NCI-H1105 (cell line): ENCODE results near the gene MIF4GD.

Experiments
- DNase-seq: peaks from one replicate; lab custom pipeline; 2025; lab: John Stamatoyannopoulos, UW

MIF4GD gene

GRCh38 chr17:75232786-75233185, 38.2 kb downstream of the MIF4GD start:
- no peak for DNase-seq

- no peak for DNase-seq
Observed at GRCh38 chr17:75231741-75232464, 39.1 kb downstream of the MIF4GD start.

DNA sequence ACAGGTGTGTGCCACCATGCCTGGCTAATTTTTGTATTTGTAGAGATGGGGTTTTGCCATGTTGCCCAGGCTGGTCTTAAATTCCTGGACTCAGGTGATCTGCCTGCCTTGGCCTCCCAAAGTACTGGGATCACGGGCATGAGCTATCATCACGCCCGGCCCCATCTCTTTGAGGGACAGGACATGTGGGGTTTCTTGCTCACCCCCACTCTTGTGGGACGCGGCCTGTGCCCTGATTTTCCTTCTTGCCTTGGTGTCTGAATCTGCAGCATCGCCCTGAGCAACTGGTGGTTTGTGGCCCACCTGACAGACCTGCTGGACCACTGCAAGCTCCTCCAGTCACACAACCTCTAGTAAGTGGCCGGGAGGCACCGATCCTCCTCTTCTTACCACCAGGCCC, 40.0 kb downstream of the MIF4GD start:
- no peak for DNase-seq

DNA sequence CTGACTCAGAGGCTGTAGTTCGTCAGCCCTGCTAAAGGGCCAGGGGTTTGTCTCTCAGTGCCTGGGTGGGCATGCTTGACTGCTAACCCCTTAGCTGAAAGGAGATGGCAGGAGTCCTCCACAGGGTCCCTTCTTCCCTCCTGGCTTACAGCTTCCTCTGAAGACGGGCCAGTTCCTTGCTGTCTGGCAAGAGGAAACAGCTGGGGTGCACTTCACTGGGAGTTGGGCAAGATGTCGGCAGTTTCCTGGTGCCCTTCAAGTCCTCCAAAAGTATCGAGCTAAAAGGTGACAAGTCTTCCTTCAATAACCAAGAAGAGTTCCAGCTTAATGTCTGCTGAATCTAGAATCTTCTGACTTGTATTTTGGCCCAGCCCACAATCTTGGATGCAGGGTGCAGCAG, 42.2 kb downstream of the MIF4GD start:
- DNase-seq: no peak

DNA sequence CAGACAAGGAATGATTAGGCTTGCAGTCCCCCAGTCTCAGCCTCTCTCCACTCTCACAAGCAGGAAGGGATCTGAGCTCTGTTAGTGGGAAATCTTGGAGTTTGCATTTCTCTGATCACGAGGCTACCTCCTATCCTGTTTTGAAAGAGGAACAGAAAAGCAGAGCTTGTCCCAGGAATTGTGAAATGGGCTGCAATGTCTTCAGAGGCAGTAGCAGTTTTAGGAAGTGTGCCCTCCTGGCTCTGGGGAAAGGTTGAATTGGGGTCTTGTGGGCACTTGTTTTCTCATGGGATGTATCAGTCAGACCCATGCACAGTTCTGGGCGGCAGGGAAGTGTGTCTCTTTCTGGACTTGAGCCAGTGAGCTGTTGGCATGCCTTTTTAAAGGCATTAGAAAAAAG, 42.7 kb downstream of the MIF4GD start:
- no peak for DNase-seq

DNA sequence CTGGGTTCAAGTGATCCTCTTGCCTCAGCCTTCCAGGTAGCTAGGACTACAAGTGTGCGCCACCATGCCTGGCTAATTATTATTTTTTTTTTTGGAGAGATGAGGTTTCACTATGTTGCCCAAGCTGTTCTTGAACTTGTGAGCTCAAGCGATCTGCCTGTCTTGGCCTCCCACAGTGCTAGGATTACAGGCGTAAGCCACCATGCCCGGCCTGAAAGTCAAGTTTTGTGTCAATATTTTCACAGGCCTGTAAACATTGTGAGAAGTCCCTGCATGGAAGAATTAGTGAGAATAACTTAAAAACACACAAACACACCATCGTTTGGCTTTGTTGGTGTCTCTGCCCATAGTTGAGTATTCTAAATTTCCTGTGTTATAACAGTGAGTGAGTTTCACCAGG, 43.3 kb downstream of the MIF4GD start:
- DNase-seq: no peak

DNA sequence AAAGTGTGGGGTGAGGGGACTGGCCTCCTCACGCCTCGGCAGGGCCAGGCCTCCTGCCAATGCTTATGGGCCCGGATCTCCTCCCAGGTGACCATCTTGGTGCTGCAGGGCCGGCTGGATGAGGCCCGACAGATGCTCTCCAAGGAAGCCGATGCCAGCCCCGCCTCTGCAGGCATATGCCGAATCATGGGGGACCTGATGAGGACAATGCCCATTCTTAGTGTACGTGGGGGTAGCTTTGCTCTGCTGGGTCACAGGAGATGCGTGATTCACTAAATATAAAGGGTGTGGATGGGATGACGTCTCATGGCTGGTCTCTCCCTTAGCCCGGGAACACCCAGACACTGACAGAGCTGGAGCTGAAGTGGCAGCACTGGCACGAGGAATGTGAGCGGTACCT, 46.0 kb downstream of the MIF4GD start:
- DNase-seq: no peak

- DNase-seq: no peak
Observed at GRCh38 chr17:75219815-75220214, 51.2 kb downstream of the MIF4GD start.

DNA sequence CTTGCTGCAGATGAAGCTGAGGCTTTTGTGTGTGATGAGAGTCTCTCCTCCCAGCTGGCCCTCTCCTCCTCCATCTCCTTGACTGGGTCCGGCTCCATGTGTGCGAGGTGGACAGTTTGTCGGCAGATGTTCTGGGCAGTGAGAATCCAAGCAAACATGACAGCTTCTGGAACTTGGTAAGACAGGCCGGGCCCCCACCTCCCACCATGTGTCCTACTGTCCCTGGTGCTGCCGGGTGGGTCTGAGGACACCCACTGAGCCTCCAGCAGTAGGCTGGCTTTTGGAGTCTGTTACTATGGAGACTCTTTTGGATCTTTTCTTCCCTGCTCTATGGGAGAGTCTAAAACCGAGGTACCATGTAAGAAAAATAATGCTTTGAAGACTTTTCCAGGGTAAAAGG, 52.9 kb downstream of the MIF4GD start:
- DNase-seq: no peak
